Upper lobe of right lung (tissue), 1 donor: ENCODE results near the gene RALGAPA1. TPM values are rescaled to one million over a fixed set of nuclear protein-coding genes. Genes with fewer than 3 reads are reported as not detected.

Source experiments
- ATAC-seq: fragments of 200-7000 bp; cut with Tn5 transposase; one replicate; pipeline ENCODE4 v1.9.1; 2020; ENCODE audit warnings: mild to moderate bottlenecking, moderate library complexity
- DNase-seq: peaks from one replicate; pipeline ENCODE4 v3.0.0-alpha.2; 2020
- H3K27ac ChIP-seq: fragments of 200-600 bp; one replicate; pipeline ENCODE4 v1.8.0; 2022
- H3K27me3 ChIP-seq: fragments of 200-600 bp; one replicate; pipeline ENCODE4 v1.8.0; 2022; ENCODE audit warnings: mild to moderate bottlenecking
- H3K36me3 ChIP-seq: fragments of 200-600 bp; one replicate; pipeline ENCODE4 v1.8.0; 2022
- H3K4me1 ChIP-seq: fragments of 200-600 bp; one replicate; pipeline ENCODE4 v1.8.0; 2022
- H3K4me3 ChIP-seq: fragments of 200-600 bp; one replicate; pipeline ENCODE4 v1.8.0; 2022; ENCODE audit warnings: mild to moderate bottlenecking
- H3K9me3 ChIP-seq: fragments of 200-600 bp; one replicate; pipeline ENCODE4 v1.8.0; 2022
- intact Hi-C: fragments of 100-400 bp; cut with DNase I; formaldehyde crosslinking; loops from one replicate; pipeline ENCODE4 v1.11.0; 2022
- total RNA-seq: library from RNA; stranded (reverse); fragmentation: NEBNext Ultra II Directional; extraction: Animal tissue kit (Norgen Biotek cat#: 25700); gene quantifications from one replicate; pipeline ENCODE4 v1.2.1, GENCODE V29; 2021
- TF ChIP-seq, protein P1 (sequence below): fragments of 200-600 bp; IDR thresholded peaks from one replicate; pipeline ENCODE4 v1.8.0; 2022; ENCODE audit warnings: antibody characterized with exemption
- donor health status: DM: no; HTN: yes; CAD: no; lungs with severe emphysema.

The RALGAPA1 gene
- total RNA-seq, 1 donor from 2014 or later = 58.9 TPM

DNA sequence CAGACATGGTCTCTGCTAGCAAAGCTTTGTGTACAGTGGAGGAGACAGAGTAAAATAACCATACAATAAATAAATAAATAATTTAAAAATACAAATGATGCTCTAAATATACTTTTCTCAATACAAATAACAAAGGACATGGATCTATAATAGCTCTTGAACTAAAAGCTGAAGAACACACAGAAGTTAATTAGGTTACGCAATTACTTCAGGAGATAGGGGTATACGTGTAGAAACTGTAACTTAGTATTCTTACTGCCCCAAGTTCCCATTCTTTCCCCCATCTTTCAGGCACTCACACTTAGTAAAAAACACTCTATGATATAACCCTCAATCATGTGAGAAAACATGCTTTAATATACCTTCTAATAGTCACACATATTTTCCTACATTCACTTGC lies 231.0 kb downstream of the RALGAPA1 start:
- no peak overlapping the region for H3K4me3 ChIP-seq
- no peaks in the 10 kb centered on the region for H3K9me3 ChIP-seq
- no peaks in the 10 kb centered on the region for H3K36me3 ChIP-seq
- DNase-seq (no peak), ATAC-seq (no peak)
- H3K27ac ChIP-seq = no peak overlapping the region
- H3K4me1 ChIP-seq = no peaks in the 10 kb centered on the region
- H3K27me3 ChIP-seq = no peaks in the 10 kb centered on the region
- TF ChIP-seq, protein P1, sequence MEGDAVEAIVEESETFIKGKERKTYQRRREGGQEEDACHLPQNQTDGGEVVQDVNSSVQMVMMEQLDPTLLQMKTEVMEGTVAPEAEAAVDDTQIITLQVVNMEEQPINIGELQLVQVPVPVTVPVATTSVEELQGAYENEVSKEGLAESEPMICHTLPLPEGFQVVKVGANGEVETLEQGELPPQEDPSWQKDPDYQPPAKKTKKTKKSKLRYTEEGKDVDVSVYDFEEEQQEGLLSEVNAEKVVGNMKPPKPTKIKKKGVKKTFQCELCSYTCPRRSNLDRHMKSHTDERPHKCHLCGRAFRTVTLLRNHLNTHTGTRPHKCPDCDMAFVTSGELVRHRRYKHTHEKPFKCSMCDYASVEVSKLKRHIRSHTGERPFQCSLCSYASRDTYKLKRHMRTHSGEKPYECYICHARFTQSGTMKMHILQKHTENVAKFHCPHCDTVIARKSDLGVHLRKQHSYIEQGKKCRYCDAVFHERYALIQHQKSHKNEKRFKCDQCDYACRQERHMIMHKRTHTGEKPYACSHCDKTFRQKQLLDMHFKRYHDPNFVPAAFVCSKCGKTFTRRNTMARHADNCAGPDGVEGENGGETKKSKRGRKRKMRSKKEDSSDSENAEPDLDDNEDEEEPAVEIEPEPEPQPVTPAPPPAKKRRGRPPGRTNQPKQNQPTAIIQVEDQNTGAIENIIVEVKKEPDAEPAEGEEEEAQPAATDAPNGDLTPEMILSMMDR = no peak
- intact Hi-C loops = no loop called here

DNA sequence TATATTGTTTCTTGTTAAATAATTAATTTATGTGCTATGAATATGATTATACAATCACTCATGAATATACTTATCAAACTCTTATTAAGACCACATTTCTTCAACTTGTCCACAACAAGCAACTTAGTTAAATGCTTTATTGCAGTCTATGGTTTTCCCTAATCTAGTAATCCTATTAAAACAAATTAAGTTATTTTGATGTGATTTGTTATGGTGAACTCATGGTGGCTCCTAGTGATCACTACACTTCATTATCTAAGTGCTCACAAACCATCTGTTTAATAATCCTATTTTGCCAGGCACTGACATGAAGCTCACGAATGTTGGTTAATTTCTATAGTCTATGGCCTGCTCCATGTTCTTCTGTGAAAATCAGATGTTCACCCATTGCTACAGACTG lies 232.2 kb downstream of the RALGAPA1 start:
- TF ChIP-seq, protein P1 = no peak
- no peaks in the 10 kb centered on the region for H3K9me3 ChIP-seq
- no peak for ATAC-seq
- no peak for DNase-seq
- intact Hi-C loops = no loop called here
- H3K4me3 ChIP-seq = no peak overlapping the region
- H3K4me1 ChIP-seq = no peaks in the 10 kb centered on the region
- H3K36me3 ChIP-seq = no peaks in the 10 kb centered on the region
- no peak overlapping the region for H3K27ac ChIP-seq
- H3K27me3 ChIP-seq = no peaks in the 10 kb centered on the region

DNA sequence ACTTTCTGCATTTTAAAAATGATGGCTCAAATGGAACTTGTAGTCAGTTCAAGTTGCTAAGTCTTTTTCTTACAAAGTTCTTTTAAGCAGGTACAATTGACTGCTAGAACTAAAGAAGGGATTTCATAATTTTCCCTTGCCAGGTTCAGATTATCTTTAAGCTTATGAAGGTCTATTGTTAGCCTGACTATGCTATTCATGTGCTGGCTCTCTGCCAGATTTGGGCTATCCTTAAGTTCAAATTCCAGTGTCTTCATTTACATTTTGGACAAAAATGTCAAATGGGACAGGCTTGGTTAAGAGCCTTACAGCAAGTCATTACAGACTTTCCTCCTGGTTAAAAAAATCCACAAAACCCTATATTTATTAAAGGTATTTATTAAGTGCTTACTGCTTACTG lies 232.8 kb downstream of the RALGAPA1 start:
- no peaks in the 10 kb centered on the region for H3K9me3 ChIP-seq
- intact Hi-C loops = no loop called here
- no peak overlapping the region for H3K27ac ChIP-seq
- TF ChIP-seq, protein P1 = no peak
- ATAC-seq (no peak), DNase-seq (no peak)
- H3K27me3 ChIP-seq = no peaks in the 10 kb centered on the region
- H3K36me3 ChIP-seq = no peaks in the 10 kb centered on the region
- H3K4me1 ChIP-seq = no peaks in the 10 kb centered on the region
- no peak overlapping the region for H3K4me3 ChIP-seq

DNA sequence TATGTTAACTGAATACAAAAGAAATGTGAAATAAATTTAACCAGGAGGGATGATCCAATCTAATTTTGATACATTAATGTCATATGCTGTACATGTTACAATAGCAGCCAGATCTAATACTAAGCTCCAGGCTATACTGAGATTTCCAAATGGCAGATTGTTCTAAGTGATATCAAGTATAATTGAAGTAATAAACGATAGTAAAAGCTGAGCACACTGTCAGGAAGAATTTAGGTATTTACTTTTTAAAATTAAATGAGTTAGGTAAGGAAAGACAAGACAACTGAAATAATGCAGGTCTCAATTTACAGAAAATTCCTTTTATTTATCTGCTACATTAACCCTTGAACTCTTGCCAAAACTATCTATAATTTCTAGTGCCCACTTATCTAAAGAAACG lies 235.2 kb downstream of the RALGAPA1 start:
- Histone ChIP-seq H3K4me3 (no peak overlapping the region), H3K36me3 (no peaks in the 10 kb centered on the region), H3K9me3 (no peaks in the 10 kb centered on the region), H3K27ac (no peak overlapping the region), H3K27me3 (no peaks in the 10 kb centered on the region), H3K4me1 (no peaks in the 10 kb centered on the region)
- DNase-seq = no peak
- TF ChIP-seq, protein P1 = no peak
- intact Hi-C loops = no loop called here
- ATAC-seq = no peak

DNA sequence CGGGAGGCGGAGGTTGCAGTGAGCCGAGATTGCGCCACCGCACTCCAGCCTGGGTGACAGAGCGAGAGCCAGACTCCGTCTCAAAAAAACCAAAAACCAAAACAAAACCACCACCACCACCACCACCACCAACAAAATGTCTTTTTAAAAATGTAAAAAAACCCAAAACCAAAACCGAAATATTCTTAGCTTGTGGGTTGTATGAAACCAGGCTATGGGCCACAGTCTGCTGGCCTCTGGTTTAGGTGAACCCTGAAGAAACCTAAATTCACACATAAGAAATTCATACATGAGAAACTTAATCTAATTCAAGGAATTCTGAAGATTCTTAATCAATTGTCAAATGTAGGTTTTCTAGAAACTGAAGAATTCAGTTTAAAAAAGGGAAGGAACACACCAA lies 237.5 kb downstream of the RALGAPA1 start:
- DNase-seq = no peak
- Histone ChIP-seq H3K9me3 (no peaks in the 10 kb centered on the region), H3K36me3 (no peaks in the 10 kb centered on the region), H3K27me3 (no peaks in the 10 kb centered on the region), H3K4me3 (no peak overlapping the region), H3K4me1 (no peaks in the 10 kb centered on the region), H3K27ac (no peak overlapping the region)
- intact Hi-C loops = no loop called here
- TF ChIP-seq, protein P1 = no peak
- ATAC-seq = no peak

DNA sequence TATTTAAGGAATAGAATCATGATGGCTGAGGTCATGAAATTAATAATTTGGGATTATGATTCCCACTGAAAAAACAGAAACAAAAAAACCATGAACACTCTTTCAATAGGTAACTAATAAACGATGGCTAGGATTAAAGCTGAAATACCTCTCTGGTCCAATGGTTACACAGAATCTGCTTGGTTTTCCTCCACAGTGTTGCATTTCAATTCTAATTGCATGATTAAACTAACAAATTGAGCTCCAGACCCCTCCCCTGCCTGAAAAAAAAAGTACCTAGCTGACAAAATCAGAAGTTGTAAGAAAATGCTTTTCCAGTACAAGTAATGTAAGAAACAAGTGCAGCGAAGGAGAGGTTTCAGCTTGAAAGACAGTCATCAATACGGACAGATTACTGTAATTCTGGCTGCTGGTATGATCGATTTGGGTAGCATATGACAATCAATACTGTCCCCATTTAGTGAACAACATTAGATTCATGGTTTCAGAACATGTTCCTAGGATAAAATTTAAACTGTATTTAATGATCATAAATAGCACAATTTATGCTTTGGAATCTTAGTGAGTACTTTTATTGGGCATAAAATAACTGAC lies 243.1 kb downstream of the RALGAPA1 start:
- no peaks in the 10 kb centered on the region for H3K36me3 ChIP-seq
- TF ChIP-seq, protein P1 = no peak
- H3K27me3 ChIP-seq = no peaks in the 10 kb centered on the region
- H3K9me3 ChIP-seq = no peaks in the 10 kb centered on the region
- no peak for DNase-seq
- intact Hi-C loops = no loop called here
- H3K4me1 ChIP-seq = no peaks in the 10 kb centered on the region
- H3K4me3 ChIP-seq = no peak overlapping the region
- no peak overlapping the region for H3K27ac ChIP-seq
- ATAC-seq = no peak
